H1 (cell line): ENCODE data around the gene LPIN2. TPM values are rescaled to one million over a fixed set of nuclear protein-coding genes. Genes with fewer than 3 reads are reported as not detected.

ENCODE experiments used
- FOSL1 ChIP-seq: IDR thresholded peaks from 2 replicates; pipeline ENCODE4 v1.6.1; 2011; ENCODE audit warnings: mild to moderate bottlenecking, low read depth, low read length, moderate library complexity; ENCODE audit not compliant: insufficient read depth
- GABPA ChIP-seq: IDR thresholded peaks from 2 replicates; pipeline ENCODE4 v1.6.1; 2011; ENCODE audit warnings: mild to moderate bottlenecking, low read length, moderate library complexity, borderline replicate concordance; ENCODE audit not compliant: insufficient read depth
- HDAC6 ChIP-seq: IDR thresholded peaks from one replicate; pipeline ENCODE4 v1.7.1; 2012; ENCODE audit warnings: low read depth, mild to moderate bottlenecking, inconsistent platforms, low read length, moderate library complexity
- NANOG ChIP-seq: IDR thresholded peaks from 2 replicates; pipeline ENCODE4 v1.6.1; 2011; ENCODE audit warnings: low read length, low read depth, mild to moderate bottlenecking, inconsistent platforms; ENCODE audit not compliant: insufficient read depth, poor library complexity, severe bottlenecking
- POU5F1 ChIP-seq: IDR thresholded peaks from 2 replicates; pipeline ENCODE4 v1.6.1; 2011; ENCODE audit warnings: low read depth, mild to moderate bottlenecking, low read length, moderate library complexity
- RAD21 ChIP-seq, 2 experiments: IDR thresholded peaks in 1 of 2; conservative IDR thresholded peaks in 1 of 2; 2 replicates each; pipeline ENCODE4 v1.6.1; 2011; ENCODE audit warnings: low read depth in 2 of 2, low read length in 2 of 2, improper control_type of control experiment in 1 of 2, inconsistent platforms in 1 of 2, mild to moderate bottlenecking in 1 of 2, moderate library complexity in 1 of 2
- polyA plus RNA-seq, 7 experiments: library from polyadenylated mRNA; depleted of rRNA in 3 of 7; stranded (reverse) in 5 of 7; unstranded in 2 of 7; fragments of >200 nt in 5 of 7; fragments of 200-250 nt in 2 of 7; gene quantifications; 1 replicate in 5 of 7; 2 replicates in 1 of 7; 4 replicates in 1 of 7; pipeline versions ENCODE4 v1.2.1 to v1.2.3, GENCODE V29; 2011 to 2013; ENCODE audit warnings: missing spikeins in 2 of 7, mixed read lengths in 2 of 7
- total RNA-seq: library from RNA; stranded (reverse); fragmentation: NEBNext Ultra II Directional; extraction: Animal tissue kit (Norgen Biotek cat#: 25700); gene quantifications from 2 replicates; pipeline ENCODE4 v1.2.1, GENCODE V29; 2021

Gene LPIN2
- total and polyA plus RNA-seq, 2 of the 8 experiments (the other 6 are each of a cell fraction or from before 2014, with no cell fraction given) = 7.4 to 14.2 TPM

DNA sequence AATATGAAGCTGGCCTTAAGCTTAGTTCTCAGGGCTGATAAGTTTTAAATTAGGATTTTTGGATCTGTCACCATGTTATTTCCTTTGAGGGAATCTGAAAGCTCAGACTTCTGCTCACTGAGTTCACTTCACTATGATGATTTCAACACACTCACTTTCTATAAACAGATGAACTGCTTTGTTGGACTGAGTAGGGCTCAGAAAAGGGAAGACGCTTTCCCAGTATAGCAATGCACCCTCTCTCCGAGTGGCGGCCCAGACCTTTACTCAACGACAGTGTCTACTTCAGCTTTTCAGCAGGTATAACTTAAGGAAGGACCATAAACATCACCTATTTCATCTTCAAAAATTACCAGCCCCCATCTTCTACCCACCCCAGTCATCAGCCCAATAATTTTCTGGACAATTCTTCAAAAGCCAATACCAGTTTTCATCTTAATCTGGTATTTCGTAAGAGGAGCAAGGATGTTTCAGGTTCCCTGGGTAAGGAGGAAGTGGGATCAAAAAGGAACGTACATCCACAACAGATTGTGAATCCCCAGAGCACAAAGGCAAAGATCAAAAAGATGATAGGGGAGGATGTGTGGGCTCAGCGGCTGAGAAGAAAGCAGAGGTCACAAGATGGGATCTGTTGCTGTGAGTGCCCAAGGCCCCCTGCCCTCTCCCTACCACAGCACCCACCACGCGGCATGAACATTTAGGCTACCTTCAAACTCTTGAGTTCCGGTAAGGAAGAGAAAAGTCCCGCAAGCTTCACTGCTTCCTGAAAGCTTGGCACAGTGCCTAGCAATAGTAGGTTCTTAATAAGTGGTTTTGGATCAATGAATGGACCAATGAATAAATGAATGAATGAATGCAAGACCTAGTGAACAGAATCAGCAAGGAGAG lies 41.9 kb downstream of the LPIN2 start (continued):
- TF ChIP-seq HDAC6 (no peak), POU5F1 (no peak), FOSL1 (no peak), RAD21 (IDR thresholded peaks at IDR 0.05 in 1 of 2, conservative IDR thresholded peaks at IDR 0.05 in 1 of 2; ENCODE audit: low read depth in 2 of 2, low read length in 2 of 2) (no peak), GABPA (no peak), NANOG (no peak)
